ENCODE results near the gene MOB2.

MOB2 gene

GRCh38 chr11:1467270-1467669, 19.3 kb downstream of the MOB2 start:
- no peak for DNase-seq (ENCODE audit: low read depth)
- no peak overlapping the region for H3K4me3 ChIP-seq (ENCODE audit: low read depth, low read length)
- TF ChIP-seq CTCF (IDR thresholded peaks at IDR 0.05; ENCODE audit: control insufficient read depth, extremely low read depth, insufficient read depth) = no peak

- DNase-seq (ENCODE audit: low read depth) = no peak
- no peak overlapping the region for H3K4me3 ChIP-seq (ENCODE audit: low read depth, low read length)
- TF ChIP-seq CTCF (IDR thresholded peaks at IDR 0.05; ENCODE audit: control insufficient read depth, extremely low read depth, insufficient read depth) = no peak
These were observed 19.8 kb downstream of the MOB2 start for GRCh38 chr11:1466784-1467183.

- no peak overlapping the region for H3K4me3 ChIP-seq (ENCODE audit: low read depth, low read length)
- DNase-seq (ENCODE audit: low read depth) = no peak
- TF ChIP-seq CTCF (IDR thresholded peaks at IDR 0.05; ENCODE audit: control insufficient read depth, extremely low read depth, insufficient read depth) = no peak
These were observed 23.5 kb downstream of the MOB2 start for GRCh38 chr11:1463056-1463455.

- TF ChIP-seq CTCF (IDR thresholded peaks at IDR 0.05; ENCODE audit: control insufficient read depth, extremely low read depth, insufficient read depth) = no peak
- DNase-seq (ENCODE audit: low read depth) = no peak
- H3K4me3 ChIP-seq (ENCODE audit: low read depth, low read length) = no peak overlapping the region
These were observed 23.9 kb downstream of the MOB2 start for GRCh38 chr11:1462698-1462975.

- H3K4me3 ChIP-seq (ENCODE audit: low read depth, low read length) = no peak overlapping the region
- DNase-seq (ENCODE audit: low read depth) = no peak
- TF ChIP-seq CTCF (IDR thresholded peaks at IDR 0.05; ENCODE audit: control insufficient read depth, extremely low read depth, insufficient read depth) = no peak
These were observed 24.5 kb downstream of the MOB2 start for GRCh38 chr11:1461826-1462697.

GRCh38 chr11:1460986-1461825, 25.4 kb downstream of the MOB2 start:
- H3K4me3 ChIP-seq (ENCODE audit: low read depth, low read length) = no peak overlapping the region
- no peak for TF ChIP-seq CTCF (IDR thresholded peaks at IDR 0.05; ENCODE audit: control insufficient read depth, extremely low read depth, insufficient read depth)
- no peak for DNase-seq (ENCODE audit: low read depth)
